K562 (cell line): ENCODE measurements around the gene CCR5AS.
"Not testable (repeated sequence)": the region's sequence is repeated elsewhere in the genome, so short reads cannot be mapped to it uniquely, and the experiment has no call there.

Experiments used
- ATAC-seq: fragments of 200-7000 bp; cut with Tn5 transposase; 3 replicates; pipeline ENCODE4 v1.9.1; 2020; ENCODE audit warnings: moderate library complexity
- BruUV-seq: library from RNA; stranded (reverse); fragments of 400-500 nt; replicated peaks from 2 replicates; lab custom pipeline; 2021; lab: Mats Ljungman, UMichigan
- CTCF ChIA-PET: fragments of 300-600 bp; formaldehyde crosslinking; extraction: SDS; loops from one replicate; lab custom pipeline; 2021; ENCODE audit warnings: low intra/inter-chr PET ratio; lab: Yijun Ruan, JAX
- POLR2A ChIA-PET: fragments of 300-600, 350-650 bp; sonication (Branson Sonifier 250); formaldehyde crosslinking; extraction: SDS; loops from one replicate; lab custom pipeline; 2021; ENCODE audit warnings: antibody characterized with exemption, inconsistent platforms; lab: Yijun Ruan, JAX
- DNase-seq, 4 experiments: peaks; one replicate each; pipeline versions ENCODE4 v3.0.0 to v3.0.0-alpha.2; 2011 to 2018; ENCODE audit warnings: low spot score in 3 of 4, mixed read lengths in 3 of 4; ENCODE audit errors: extremely low read depth in 1 of 4
- FAIRE-seq: peaks from 2 replicates; lab custom pipeline; 2011; peaks lifted over from hg19 to GRCh38; lab: Jason Lieb, UNC
- H2AFZ ChIP-seq: 2 replicates; pipeline ENCODE4 v1.6.0; 2011; ENCODE audit warnings: low read depth, low read length, control low read depth, inconsistent platforms
- H3K27ac ChIP-seq: fragments of 200-600 bp; 3 replicates; pipeline ENCODE4 v1.8.0; 2011; ENCODE audit warnings: low read depth, mild to moderate bottlenecking, control low read depth, inconsistent platforms, low read length, moderate library complexity, mixed read lengths; ENCODE audit errors: extremely low read depth
- H3K27me3 ChIP-seq, 2 experiments: fragments of 300-600 bp in 1 of 2; 2 replicates in 1 of 2; 3 replicates in 1 of 2; pipeline versions ENCODE4 v1.6.0 to v1.8.0; 2011; ENCODE audit warnings: inconsistent platforms in 2 of 2, low read length in 2 of 2, mild to moderate bottlenecking in 1 of 2, mixed read lengths in 1 of 2, moderate library complexity in 1 of 2; ENCODE audit not compliant: control insufficient read depth in 2 of 2, insufficient read depth in 2 of 2
- H3K36me3 ChIP-seq: fragments of 300-600 bp; 3 replicates; pipeline ENCODE4 v1.8.0; 2011; ENCODE audit warnings: mild to moderate bottlenecking, low read length, inconsistent platforms; ENCODE audit not compliant: control insufficient read depth, insufficient read depth
- H3K4me1 ChIP-seq, 2 experiments: fragments of 200-600 bp in 1 of 2; replicated peaks in 1 of 2; 2 replicates in 1 of 2; 3 replicates in 1 of 2; pipeline versions ENCODE4 v1.5.1 to v1.8.0; 2011; ENCODE audit warnings: inconsistent platforms in 2 of 2, low read length in 2 of 2, mild to moderate bottlenecking in 1 of 2, mixed read lengths in 1 of 2, moderate library complexity in 1 of 2; ENCODE audit not compliant: control insufficient read depth in 2 of 2, insufficient read depth in 2 of 2
- H3K4me2 ChIP-seq: 2 replicates; pipeline ENCODE4 v1.6.1; 2011; ENCODE audit warnings: low read length, control low read depth, inconsistent platforms, mixed read lengths; ENCODE audit not compliant: insufficient read depth
- H3K4me3 ChIP-seq: fragments of 200-600 bp; sonication (generic), shearing (Covaris generic); 2 replicates; pipeline ENCODE4 v1.5.1; 2016; ENCODE audit warnings: control low read depth, inconsistent platforms
- H3K79me2 ChIP-seq: fragments of 200-600 bp; 3 replicates; pipeline ENCODE4 v1.8.0; 2011; ENCODE audit warnings: low read length, inconsistent platforms; ENCODE audit not compliant: control insufficient read depth, insufficient read depth
- H3K9ac ChIP-seq, 2 experiments: 2 replicates each; pipeline versions ENCODE4 v1.6.0 to v1.6.1; 2011; ENCODE audit warnings: low read depth in 2 of 2, low read length in 2 of 2, control low read depth in 1 of 2, inconsistent platforms in 1 of 2, mild to moderate bottlenecking in 1 of 2, mixed read lengths in 1 of 2; ENCODE audit not compliant: insufficient read depth in 1 of 2
- H3K9me1 ChIP-seq: one replicate; pipeline ENCODE4 v1.6.0; 2011; ENCODE audit warnings: inconsistent platforms, mild to moderate bottlenecking, low read length, moderate library complexity; ENCODE audit not compliant: control insufficient read depth, insufficient read depth
- H3K9me3 ChIP-seq: replicated peaks from 2 replicates; pipeline ENCODE4 v1.5.1; 2011; ENCODE audit warnings: low read depth, low read length, inconsistent platforms; ENCODE audit not compliant: control insufficient read depth, insufficient read depth
- H4K20me1 ChIP-seq: replicated peaks from 2 replicates; pipeline ENCODE4 v1.6.1; 2011; ENCODE audit warnings: low read length, inconsistent platforms, mixed read lengths; ENCODE audit not compliant: control insufficient read depth, insufficient read depth
- KHSRP ChIP-seq: fragments of 450-650 bp; IDR thresholded peaks from 2 replicates; pipeline ENCODE4 v1.6.1; 2017
- ZFX ChIP-seq: sonication (generic); formaldehyde crosslinking; IDR thresholded peaks from 2 replicates; pipeline ENCODE4 v1.8.0; 2022; ENCODE audit warnings: mild to moderate bottlenecking, missing genetic modification reagents, moderate library complexity
- ZNF444 ChIP-seq: fragments of 250-450 bp; sonication (Bioruptor Pico); IDR thresholded peaks from 2 replicates; pipeline ENCODE4 v1.4.0; 2020; ENCODE audit warnings: mild to moderate bottlenecking, moderate library complexity
- ZNF79 ChIP-seq: fragments of 250-450 bp; sonication (Bioruptor Pico); IDR thresholded peaks from 2 replicates; pipeline ENCODE4 v1.4.0; 2020; ENCODE audit warnings: low read depth, mild to moderate bottlenecking, moderate library complexity
- WGBS: fragments of 100-300 bp; shearing (Covaris generic); methylation state at CpG from one replicate; pipeline ENCODE4 v1.1.6; 2016; ENCODE audit warnings: low coverage, mixed read lengths; ENCODE audit not compliant: insufficient coverage; ENCODE audit errors: missing lambda C conversion rate; 5-methylcytosine and 5-hydroxymethylcytosine counted together
- in situ Hi-C: fragments of 300-500 bp; cut with MboI; formaldehyde crosslinking; loops from 4 replicates; pipeline ENCODE4 v1.15.0; 2018; ENCODE audit warnings: inconsistent platforms, mixed read lengths
- intact Hi-C: fragments of 100-400 bp; cut with micrococcal nuclease; formaldehyde crosslinking; loops from 2 replicates; pipeline ENCODE4 v1.14.2; 2022
- TF ChIP-seq, protein P1 (sequence below): fragments of 250-450 bp; sonication (Bioruptor Pico); IDR thresholded peaks from 2 replicates; pipeline ENCODE4 v1.8.0; 2022; ENCODE audit warnings: inconsistent platforms, mild to moderate bottlenecking, moderate library complexity, borderline replicate concordance
- TF ChIP-seq, protein P2 (sequence below): IDR thresholded peaks from 2 replicates; pipeline ENCODE4 v1.6.1; 2016; ENCODE audit warnings: missing genetic modification characterization, missing compliant biosample characterization
- TF ChIP-seq, protein P3 (sequence below), 2 experiments: fragments of 450-650 bp in 1 of 2; IDR thresholded peaks; 2 replicates each; pipeline ENCODE4 v1.6.1; 2011 to 2017; ENCODE audit warnings: low read depth in 2 of 2, antibody characterized with exemption in 1 of 2, borderline replicate concordance in 1 of 2, low read length in 1 of 2, mild to moderate bottlenecking in 1 of 2, mixed read lengths in 1 of 2; ENCODE audit not compliant: control insufficient read depth in 1 of 2

The CCR5AS gene

DNA sequence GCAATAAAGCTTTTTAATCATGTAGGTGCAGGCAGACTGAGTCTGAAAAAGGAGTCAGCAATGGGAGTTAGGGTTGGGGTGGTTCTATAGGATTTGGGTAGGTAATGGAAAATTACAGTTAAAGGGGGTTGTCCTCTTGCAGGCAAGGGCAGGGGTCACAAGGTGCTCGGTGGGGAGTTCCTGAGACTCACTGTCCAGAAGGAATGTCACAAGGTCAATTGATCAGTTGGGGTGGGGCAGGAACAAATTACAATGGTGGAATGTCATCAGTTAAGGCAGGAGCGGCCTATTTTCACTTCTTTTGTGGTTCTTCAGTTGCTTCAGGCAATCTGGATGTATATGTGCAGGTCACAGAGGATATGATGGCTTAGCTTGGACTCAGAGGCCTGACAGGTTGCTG, 13.9 kb downstream of the CCR5AS start (continued):
- TF ChIP-seq, protein P1, sequence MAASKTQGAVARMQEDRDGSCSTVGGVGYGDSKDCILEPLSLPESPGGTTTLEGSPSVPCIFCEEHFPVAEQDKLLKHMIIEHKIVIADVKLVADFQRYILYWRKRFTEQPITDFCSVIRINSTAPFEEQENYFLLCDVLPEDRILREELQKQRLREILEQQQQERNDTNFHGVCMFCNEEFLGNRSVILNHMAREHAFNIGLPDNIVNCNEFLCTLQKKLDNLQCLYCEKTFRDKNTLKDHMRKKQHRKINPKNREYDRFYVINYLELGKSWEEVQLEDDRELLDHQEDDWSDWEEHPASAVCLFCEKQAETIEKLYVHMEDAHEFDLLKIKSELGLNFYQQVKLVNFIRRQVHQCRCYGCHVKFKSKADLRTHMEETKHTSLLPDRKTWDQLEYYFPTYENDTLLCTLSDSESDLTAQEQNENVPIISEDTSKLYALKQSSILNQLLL, result no peak

DNA sequence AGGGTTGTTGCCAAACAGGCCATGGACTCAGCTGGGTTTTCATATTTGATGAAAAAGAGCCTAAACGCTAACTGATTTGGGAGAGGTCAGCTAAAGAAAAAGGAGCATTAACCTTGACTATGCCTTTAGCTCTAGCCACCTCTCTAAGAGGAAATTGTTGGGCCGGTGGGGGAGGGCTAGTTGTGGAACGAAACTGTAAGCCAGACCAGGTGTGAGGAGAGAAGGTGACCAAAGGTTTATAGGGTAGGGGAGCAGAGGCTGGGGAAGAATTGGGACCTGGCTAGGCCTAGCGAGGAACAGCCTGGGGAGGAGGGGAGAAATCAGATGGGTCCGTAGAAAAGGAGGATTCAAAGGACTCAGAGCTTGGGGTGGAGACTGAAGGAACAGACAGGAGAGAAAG, 15.3 kb downstream of the CCR5AS start:
- 29% methylated on average over 5 of the region's 5 CpGs for WGBS

DNA sequence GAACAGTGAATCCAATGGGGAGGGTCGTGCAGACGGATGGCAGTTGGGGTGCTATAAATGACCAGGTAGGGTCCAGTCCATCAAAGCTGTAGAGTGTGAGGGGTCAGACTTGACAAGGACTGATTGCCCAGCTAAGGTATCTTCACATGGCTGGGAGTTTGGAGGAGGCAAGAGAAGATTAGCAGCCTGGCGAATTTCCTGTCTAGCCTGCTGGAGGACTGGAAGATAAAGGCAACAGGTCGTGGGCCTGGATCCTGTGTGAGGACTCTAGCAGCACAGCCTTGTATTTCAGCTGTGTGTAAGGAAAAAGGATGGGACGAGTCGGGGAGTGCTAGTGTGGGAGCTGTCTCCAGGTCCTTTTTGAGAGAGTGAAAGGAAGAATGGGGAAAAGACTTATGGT, 17.6 kb downstream of the CCR5AS start:
- Histone ChIP-seq H3K9ac (no peak overlapping the region), H2AFZ (no peak overlapping the region), H3K4me3 (no peak overlapping the region), H3K9me1 (no peaks in the 10 kb centered on the region), H3K27me3 (peaks cover 2 to 9% of the 10 kb centered on the region in 2 experiments; a peak in 2 of 5 replicates), H3K9me3 (no peaks in the 10 kb centered on the region), H3K79me2 (no peaks in the 10 kb centered on the region), H4K20me1 (no peaks in the 10 kb centered on the region), H3K36me3 (no peaks in the 10 kb centered on the region), H3K4me2 (no peak overlapping the region), H3K4me1 (peaks cover 0 to 25% of the 10 kb centered on the region in 2 experiments; a peak in 4 of 5 replicates), H3K27ac (no peak overlapping the region)
- in situ Hi-C loops (no loop called here), intact Hi-C loops (no loop called here)
- no peak for ATAC-seq
- ChIA-PET POLR2A (interaction anchor here (0.6 to 0.9 kb wide), 3 partner anchors 18 to 881 kb away, joined by 3 read pairs; partner anchors contain the start of genes CCR5AS and CCRL2), CTCF (no interaction called here)
- 10% methylated on average over 6 of the region's 6 CpGs for WGBS
- no peak for FAIRE-seq
- no TSS peak for BruUV-seq
- no peak for DNase-seq
- TF ChIP-seq KHSRP (no peak), ZFX (CRISPR knock-in tag) (no peak), ZNF444 (CRISPR knock-in tag) (no peak), ZNF79 (CRISPR knock-in tag) (no peak)
- TF ChIP-seq, protein P2, sequence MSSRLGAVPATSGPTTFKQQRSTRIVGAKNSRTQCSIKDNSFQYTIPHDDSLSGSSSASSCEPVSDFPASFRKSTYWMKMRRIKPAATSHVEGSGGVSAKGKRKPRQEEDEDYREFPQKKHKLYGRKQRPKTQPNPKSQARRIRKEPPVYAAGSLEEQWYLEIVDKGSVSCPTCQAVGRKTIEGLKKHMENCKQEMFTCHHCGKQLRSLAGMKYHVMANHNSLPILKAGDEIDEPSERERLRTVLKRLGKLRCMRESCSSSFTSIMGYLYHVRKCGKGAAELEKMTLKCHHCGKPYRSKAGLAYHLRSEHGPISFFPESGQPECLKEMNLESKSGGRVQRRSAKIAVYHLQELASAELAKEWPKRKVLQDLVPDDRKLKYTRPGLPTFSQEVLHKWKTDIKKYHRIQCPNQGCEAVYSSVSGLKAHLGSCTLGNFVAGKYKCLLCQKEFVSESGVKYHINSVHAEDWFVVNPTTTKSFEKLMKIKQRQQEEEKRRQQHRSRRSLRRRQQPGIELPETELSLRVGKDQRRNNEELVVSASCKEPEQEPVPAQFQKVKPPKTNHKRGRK, result no peak
- TF ChIP-seq, protein P3, sequence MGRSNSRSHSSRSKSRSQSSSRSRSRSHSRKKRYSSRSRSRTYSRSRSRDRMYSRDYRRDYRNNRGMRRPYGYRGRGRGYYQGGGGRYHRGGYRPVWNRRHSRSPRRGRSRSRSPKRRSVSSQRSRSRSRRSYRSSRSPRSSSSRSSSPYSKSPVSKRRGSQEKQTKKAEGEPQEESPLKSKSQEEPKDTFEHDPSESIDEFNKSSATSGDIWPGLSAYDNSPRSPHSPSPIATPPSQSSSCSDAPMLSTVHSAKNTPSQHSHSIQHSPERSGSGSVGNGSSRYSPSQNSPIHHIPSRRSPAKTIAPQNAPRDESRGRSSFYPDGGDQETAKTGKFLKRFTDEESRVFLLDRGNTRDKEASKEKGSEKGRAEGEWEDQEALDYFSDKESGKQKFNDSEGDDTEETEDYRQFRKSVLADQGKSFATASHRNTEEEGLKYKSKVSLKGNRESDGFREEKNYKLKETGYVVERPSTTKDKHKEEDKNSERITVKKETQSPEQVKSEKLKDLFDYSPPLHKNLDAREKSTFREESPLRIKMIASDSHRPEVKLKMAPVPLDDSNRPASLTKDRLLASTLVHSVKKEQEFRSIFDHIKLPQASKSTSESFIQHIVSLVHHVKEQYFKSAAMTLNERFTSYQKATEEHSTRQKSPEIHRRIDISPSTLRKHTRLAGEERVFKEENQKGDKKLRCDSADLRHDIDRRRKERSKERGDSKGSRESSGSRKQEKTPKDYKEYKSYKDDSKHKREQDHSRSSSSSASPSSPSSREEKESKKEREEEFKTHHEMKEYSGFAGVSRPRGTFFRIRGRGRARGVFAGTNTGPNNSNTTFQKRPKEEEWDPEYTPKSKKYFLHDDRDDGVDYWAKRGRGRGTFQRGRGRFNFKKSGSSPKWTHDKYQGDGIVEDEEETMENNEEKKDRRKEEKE (IDR thresholded peaks at IDR 0.05; ENCODE audit: borderline replicate concordance in 1 of 2, control insufficient read depth in 1 of 2, low read depth in 2 of 2, low read length in 1 of 2), result no peak

More for the DNA sequence above, 15.3 kb downstream of the CCR5AS start:
- CTCF ChIA-PET, H3K4me3 ChIP-seq, H3K9ac ChIP-seq, ATAC-seq, H3K4me2 ChIP-seq, in situ Hi-C loops, H2AFZ ChIP-seq, BruUV-seq, H3K36me3 ChIP-seq, H3K79me2 ChIP-seq, intact Hi-C loops, H3K9me1 ChIP-seq, FAIRE-seq, H4K20me1 ChIP-seq, H3K27ac ChIP-seq, H3K9me3 ChIP-seq, DNase-seq: not testable (repeated sequence)
- Histone ChIP-seq H3K4me1 (peaks cover 0 to 28% of the 10 kb centered on the region in 2 experiments; a peak in 4 of 5 replicates), H3K27me3 (peaks cover 2 to 13% of the 10 kb centered on the region in 2 experiments; a peak in 1 of 5 replicates)
- POLR2A ChIA-PET, result interaction anchor here (0.7 to 1.3 kb wide), 2 partner anchors 8 to 23 kb away, joined by 3 to 7 read pairs; no protein-coding TSS in a partner anchor
